HG03139 (cell line): ENCODE results near the gene DELE1.
"Not testable (repeated sequence)": the region's sequence is repeated elsewhere in the genome, so short reads cannot be mapped to it uniquely, and the experiment has no call there.

Experiments used
- ATAC-seq: cut with Tn5 transposase; IDR thresholded peaks from one replicate; pipeline ENCODE4 v1.9.1; 2021; ENCODE audit not compliant: unreplicated experiment

Gene DELE1

GRCh38 chr5:141883892-141884318 is 39.8 kb upstream of the DELE1 start:
- ATAC-seq = no peak

GRCh38 chr5:141889282-141889871 is 34.3 kb upstream of the DELE1 start:
- no peak for ATAC-seq

GRCh38 chr5:141890429-141890828 is 33.2 kb upstream of the DELE1 start:
- ATAC-seq = not testable (repeated sequence)

GRCh38 chr5:141897425-141897824 is 26.2 kb upstream of the DELE1 start:
- no peak for ATAC-seq

- ATAC-seq = no peak
Measured at GRCh38 chr5:141898448-141899049, 25.1 kb upstream of the DELE1 start.

GRCh38 chr5:141902015-141902814 is 21.5 kb upstream of the DELE1 start:
- no peak for ATAC-seq

- no peak for ATAC-seq
Measured at GRCh38 chr5:141903261-141903660, 20.4 kb upstream of the DELE1 start.

- no peak for ATAC-seq
Measured at GRCh38 chr5:141904551-141904950, 19.1 kb upstream of the DELE1 start.

- no peak for ATAC-seq
Measured at GRCh38 chr5:141906517-141906916, 17.2 kb upstream of the DELE1 start.

- ATAC-seq = no peak
Measured at GRCh38 chr5:141906972-141907371, 16.7 kb upstream of the DELE1 start.

GRCh38 chr5:141908796-141909195 is 14.9 kb upstream of the DELE1 start:
- ATAC-seq = no peak

- no peak for ATAC-seq
Measured at GRCh38 chr5:141909212-141909611, 14.5 kb upstream of the DELE1 start.

GRCh38 chr5:141910271-141910673 is 13.4 kb upstream of the DELE1 start:
- ATAC-seq = no peak

GRCh38 chr5:141913560-141914198 is 10.0 kb upstream of the DELE1 start:
- no peak for ATAC-seq

GRCh38 chr5:141914199-141914743 is 9.4 kb upstream of the DELE1 start:
- ATAC-seq = peak; percentile 69

GRCh38 chr5:141914797-141915196 is 8.9 kb upstream of the DELE1 start:
- ATAC-seq = no peak

GRCh38 chr5:141915881-141916336 is 7.8 kb upstream of the DELE1 start:
- no peak for ATAC-seq

- no peak for ATAC-seq
Measured at GRCh38 chr5:141916522-141916921, 7.1 kb upstream of the DELE1 start.

- ATAC-seq = no peak
Measured at GRCh38 chr5:141917760-141918159, 5.9 kb upstream of the DELE1 start.

GRCh38 chr5:141919218-141920119 is 4.2 kb upstream of the DELE1 start:
- no peak for ATAC-seq
